ENCODE measurements around the gene ZSWIM2. TPM values are rescaled to one million over a fixed set of nuclear protein-coding genes. Genes with fewer than 3 reads are reported as not detected.

Gene ZSWIM2
- total RNA-seq, 5 donors from 2014 or later (not counting 1 experiment from before 2014, with no cell fraction given), result not detected

GRCh38 chr2:186889101-186889879 is 40.3 kb upstream of the ZSWIM2 start:
- Mint-ChIP-seq H3K27ac (no peak overlapping the region), H3K36me3 (no peaks in the 10 kb centered on the region), H3K27me3 (peaks cover 0 to 3% of the 10 kb centered on the region in 2 donors), H3K9me3 (no peaks in the 10 kb centered on the region), H3K4me3 (no peak overlapping the region), H3K4me1 (no peaks in the 10 kb centered on the region)
- Histone ChIP-seq H3K9me3 (no peaks in the 10 kb centered on the region), H3K4me3 (ENCODE audit: control insufficient read depth in 1 of 2, extremely low read depth in 1 of 2, low read length in 1 of 2) (no peak overlapping the region), H3K4me1 (ENCODE audit: control insufficient read depth in 1 of 2, extremely low read depth in 1 of 2, insufficient read depth in 2 of 2, low read length in 2 of 2) (no peaks in the 10 kb centered on the region), H3K36me3 (ENCODE audit: control insufficient read depth in 2 of 2, extremely low read depth in 1 of 2, insufficient read depth in 1 of 2, low read length in 1 of 2) (no peaks in the 10 kb centered on the region), H3K27ac (ENCODE audit: low read length) (no peak overlapping the region), H3K27me3 (replicated peaks in 1 of 2; ENCODE audit: control insufficient read depth in 2 of 2, extremely low read depth in 1 of 2, insufficient read depth in 2 of 2, low read length in 1 of 2) (no peaks in the 10 kb centered on the region)
- no peak for DNase-seq
- CTCF ChIA-PET, result no interaction called here
- WGBS (ENCODE audit: insufficient coverage), result no CpG with 5 or more reads among the region's 7 CpGs
- no peak for ATAC-seq (replicated peaks in 1 of 4)
- POLR2A ChIA-PET, result no interaction called here

DNA sequence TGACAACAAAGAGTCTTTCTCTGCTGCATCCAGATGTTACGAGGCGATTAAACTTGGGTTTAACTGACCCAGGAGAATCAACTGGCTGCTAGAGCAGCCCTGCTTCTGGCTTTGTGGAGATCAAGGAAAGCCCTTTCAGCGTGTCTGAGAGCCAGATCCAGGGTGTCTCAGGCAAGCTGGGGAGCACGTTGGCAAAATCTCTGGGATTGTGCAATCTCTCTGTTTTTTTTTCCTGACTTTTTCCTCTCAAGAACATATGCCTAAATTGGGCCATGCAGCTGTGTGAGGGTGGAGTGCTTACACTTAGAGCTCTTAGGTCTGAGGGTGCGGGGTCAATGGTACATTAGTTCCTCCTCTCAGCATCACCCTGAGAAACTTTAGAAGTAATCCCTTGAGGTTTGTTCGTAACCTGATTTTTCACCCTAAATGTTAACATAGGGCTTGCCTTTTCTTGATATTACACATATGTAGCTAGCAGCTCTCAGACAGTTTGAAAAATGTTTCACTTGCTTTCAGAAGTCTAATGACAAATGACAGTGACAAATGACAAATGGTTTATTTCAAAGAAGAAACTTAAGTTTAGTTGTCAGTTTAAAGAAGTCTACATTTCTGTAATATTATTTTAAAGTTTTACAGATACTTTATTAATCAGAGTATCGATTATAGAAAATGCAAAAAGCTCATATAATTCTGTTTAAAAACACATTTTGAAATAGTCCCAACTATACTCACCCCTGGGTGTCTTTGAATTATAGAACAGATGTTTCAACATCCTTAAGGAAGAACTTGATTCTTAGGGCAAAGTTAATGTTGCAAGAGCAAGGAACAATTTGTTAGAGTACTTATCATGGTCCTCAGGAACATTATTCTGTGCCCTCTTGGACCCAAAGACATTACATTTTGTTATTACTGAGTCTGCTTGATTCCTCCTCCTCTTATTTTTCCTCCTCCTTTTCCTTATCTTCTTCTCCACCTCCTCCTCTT is 38.4 kb upstream of the ZSWIM2 start:
- ChIA-PET CTCF (no interaction called here), POLR2A (interaction anchor here in 1 of 2 donors (0.7 kb wide), 1 partner anchor 1540 kb away, joined by 5 read pairs; no protein-coding TSS in a partner anchor)
- H3K36me3 ChIP-seq (ENCODE audit: control insufficient read depth in 2 of 2, extremely low read depth in 1 of 2, insufficient read depth in 1 of 2, low read length in 1 of 2), result no peaks in the 10 kb centered on the region
- no peak overlapping the region for H3K27ac ChIP-seq (ENCODE audit: low read length)
- no peak for DNase-seq
- no peak for ATAC-seq (replicated peaks in 1 of 4)
- peaks cover 0 to 8% (median 5%) of the 10 kb centered on the region in 3 donors for H3K9me3 Mint-ChIP-seq
- no peaks in the 10 kb centered on the region for H3K4me1 ChIP-seq (ENCODE audit: control insufficient read depth in 1 of 2, extremely low read depth in 1 of 2, insufficient read depth in 2 of 2, low read length in 2 of 2)
- H3K27ac Mint-ChIP-seq, result no peak overlapping the region
- H3K27me3 ChIP-seq (replicated peaks in 1 of 2; ENCODE audit: control insufficient read depth in 2 of 2, extremely low read depth in 1 of 2, insufficient read depth in 2 of 2, low read length in 1 of 2), result no peaks in the 10 kb centered on the region
- peaks cover 0 to 3% of the 10 kb centered on the region in 2 donors for H3K27me3 Mint-ChIP-seq
- no peak overlapping the region for H3K4me3 ChIP-seq (ENCODE audit: control insufficient read depth in 1 of 2, extremely low read depth in 1 of 2, low read length in 1 of 2)
- no peaks in the 10 kb centered on the region for H3K36me3 Mint-ChIP-seq
- WGBS (ENCODE audit: insufficient coverage), result 60% methylated on average over 4 of the region's 7 CpGs
- no peak overlapping the region for H3K4me3 Mint-ChIP-seq
- no peaks in the 10 kb centered on the region for H3K4me1 Mint-ChIP-seq
- H3K9me3 ChIP-seq, result no peaks in the 10 kb centered on the region

- Histone ChIP-seq H3K27me3 (replicated peaks in 1 of 2; ENCODE audit: control insufficient read depth in 2 of 2, extremely low read depth in 1 of 2, insufficient read depth in 2 of 2, low read length in 1 of 2) (no peaks in the 10 kb centered on the region), H3K27ac (ENCODE audit: low read length) (no peak overlapping the region), H3K4me3 (ENCODE audit: control insufficient read depth in 1 of 2, extremely low read depth in 1 of 2, low read length in 1 of 2) (no peak overlapping the region), H3K36me3 (ENCODE audit: control insufficient read depth in 2 of 2, extremely low read depth in 1 of 2, insufficient read depth in 1 of 2, low read length in 1 of 2) (no peaks in the 10 kb centered on the region), H3K4me1 (ENCODE audit: control insufficient read depth in 1 of 2, extremely low read depth in 1 of 2, insufficient read depth in 2 of 2, low read length in 2 of 2) (no peaks in the 10 kb centered on the region), H3K9me3 (no peaks in the 10 kb centered on the region)
- DNase-seq (no peak), ATAC-seq (replicated peaks in 1 of 4) (no peak)
- Mint-ChIP-seq H3K4me3 (no peak overlapping the region), H3K9me3 (peaks cover 12 to 18% (median 15%) of the 10 kb centered on the region in 3 donors), H3K27me3 (peaks cover 0 to 3% of the 10 kb centered on the region in 2 donors), H3K4me1 (no peaks in the 10 kb centered on the region), H3K27ac (no peak overlapping the region), H3K36me3 (no peaks in the 10 kb centered on the region)
- WGBS (ENCODE audit: insufficient coverage), result no CpG with 5 or more reads among the region's 1 CpG
- ChIA-PET CTCF (no interaction called here), POLR2A (no interaction called here)
Measured at GRCh38 chr2:186884587-186884986, 35.6 kb upstream of the ZSWIM2 start.

GRCh38 chr2:186883666-186884065 is 34.7 kb upstream of the ZSWIM2 start:
- peaks cover 12 to 18% (median 15%) of the 10 kb centered on the region in 3 donors for H3K9me3 Mint-ChIP-seq
- WGBS (ENCODE audit: insufficient coverage), result 63% methylated on average over 1 of the region's 2 CpGs

GRCh38 chr2:186882511-186883071 is 33.6 kb upstream of the ZSWIM2 start:
- no peaks in the 10 kb centered on the region for H3K4me1 ChIP-seq (ENCODE audit: control insufficient read depth in 1 of 2, extremely low read depth in 1 of 2, insufficient read depth in 2 of 2, low read length in 2 of 2)
- no peak overlapping the region for H3K4me3 ChIP-seq (ENCODE audit: control insufficient read depth in 1 of 2, extremely low read depth in 1 of 2, low read length in 1 of 2)
- ChIA-PET CTCF (no interaction called here), POLR2A (interaction anchor here (0.5 to 0.6 kb wide), 2 partner anchors 52 to 146 kb away, joined by 3 to 6 read pairs; no protein-coding TSS in a partner anchor)
- Mint-ChIP-seq H3K9me3 (peaks cover 12 to 19% (median 18%) of the 10 kb centered on the region in 3 donors), H3K27me3 (peaks cover 0 to 3% of the 10 kb centered on the region in 2 donors), H3K4me3 (no peak overlapping the region), H3K4me1 (no peaks in the 10 kb centered on the region), H3K27ac (no peak overlapping the region), H3K36me3 (no peaks in the 10 kb centered on the region)
- H3K27me3 ChIP-seq (replicated peaks in 1 of 2; ENCODE audit: control insufficient read depth in 2 of 2, extremely low read depth in 1 of 2, insufficient read depth in 2 of 2, low read length in 1 of 2), result no peaks in the 10 kb centered on the region
- ATAC-seq (replicated peaks in 1 of 4) (no peak), DNase-seq (no peak)
- H3K9me3 ChIP-seq, result no peaks in the 10 kb centered on the region
- no peaks in the 10 kb centered on the region for H3K36me3 ChIP-seq (ENCODE audit: control insufficient read depth in 2 of 2, extremely low read depth in 1 of 2, insufficient read depth in 1 of 2, low read length in 1 of 2)
- 76% methylated on average over 2 of the region's 2 CpGs for WGBS (ENCODE audit: insufficient coverage)
- no peak overlapping the region for H3K27ac ChIP-seq (ENCODE audit: low read length)

More at GRCh38 chr2:186883666-186884065, 34.7 kb upstream of the ZSWIM2 start:
- Mint-ChIP-seq H3K27ac (no peak overlapping the region), H3K36me3 (no peaks in the 10 kb centered on the region), H3K27me3 (peaks cover 0 to 3% of the 10 kb centered on the region in 2 donors), H3K4me3 (no peak overlapping the region), H3K4me1 (no peaks in the 10 kb centered on the region)
- no peak overlapping the region for H3K27ac ChIP-seq (ENCODE audit: low read length)
- H3K9me3 ChIP-seq, result no peaks in the 10 kb centered on the region
- H3K36me3 ChIP-seq (ENCODE audit: control insufficient read depth in 2 of 2, extremely low read depth in 1 of 2, insufficient read depth in 1 of 2, low read length in 1 of 2), result no peaks in the 10 kb centered on the region
- H3K4me3 ChIP-seq (ENCODE audit: control insufficient read depth in 1 of 2, extremely low read depth in 1 of 2, low read length in 1 of 2), result no peak overlapping the region
- DNase-seq (no peak), ATAC-seq (replicated peaks in 1 of 4) (no peak)
- no peaks in the 10 kb centered on the region for H3K4me1 ChIP-seq (ENCODE audit: control insufficient read depth in 1 of 2, extremely low read depth in 1 of 2, insufficient read depth in 2 of 2, low read length in 2 of 2)
- ChIA-PET CTCF (no interaction called here), POLR2A (no interaction called here)
- no peaks in the 10 kb centered on the region for H3K27me3 ChIP-seq (replicated peaks in 1 of 2; ENCODE audit: control insufficient read depth in 2 of 2, extremely low read depth in 1 of 2, insufficient read depth in 2 of 2, low read length in 1 of 2)

DNA sequence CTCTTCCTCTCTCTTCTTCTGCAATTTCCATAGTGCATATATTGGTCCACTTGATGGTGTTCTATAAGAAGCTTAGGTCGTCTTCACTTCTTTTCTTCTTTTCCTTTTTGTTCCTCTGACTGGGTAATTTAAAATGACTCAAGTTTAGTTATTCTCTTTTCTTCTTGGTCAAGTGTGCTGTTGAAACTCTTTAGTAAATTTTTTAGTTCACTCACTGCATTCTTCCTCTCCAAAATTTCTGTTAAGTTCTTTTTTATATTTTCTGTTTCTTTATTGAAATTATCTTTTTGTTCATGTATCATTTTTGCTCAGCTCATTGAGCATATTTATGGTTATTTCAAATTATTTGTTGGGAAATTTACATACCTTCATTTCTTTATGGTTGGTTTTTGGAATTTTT is 32.7 kb upstream of the ZSWIM2 start:
- H3K27me3 Mint-ChIP-seq, result no peaks in the 10 kb centered on the region
- Histone ChIP-seq H3K9me3 (no peaks in the 10 kb centered on the region), H3K4me3 (ENCODE audit: control insufficient read depth in 1 of 2, extremely low read depth in 1 of 2, low read length in 1 of 2) (no peak overlapping the region), H3K4me1 (ENCODE audit: control insufficient read depth in 1 of 2, extremely low read depth in 1 of 2, insufficient read depth in 2 of 2, low read length in 2 of 2) (no peaks in the 10 kb centered on the region), H3K36me3 (ENCODE audit: control insufficient read depth in 2 of 2, extremely low read depth in 1 of 2, insufficient read depth in 1 of 2, low read length in 1 of 2) (no peaks in the 10 kb centered on the region), H3K27me3 (replicated peaks in 1 of 2; ENCODE audit: control insufficient read depth in 2 of 2, extremely low read depth in 1 of 2, insufficient read depth in 2 of 2, low read length in 1 of 2) (no peaks in the 10 kb centered on the region), H3K27ac (ENCODE audit: low read length) (no peak overlapping the region)
- ATAC-seq (replicated peaks in 1 of 4) (no peak), DNase-seq (no peak)
- H3K4me1 Mint-ChIP-seq, result no peaks in the 10 kb centered on the region
- H3K9me3 Mint-ChIP-seq, result peaks cover 13 to 24% (median 18%) of the 10 kb centered on the region in 3 donors
- POLR2A ChIA-PET, result interaction anchor here in 1 of 2 donors (0.7 kb wide), 1 partner anchor 1313 kb away, joined by 3 read pairs; no protein-coding TSS in a partner anchor
- no peaks in the 10 kb centered on the region for H3K36me3 Mint-ChIP-seq
- no peak overlapping the region for H3K27ac Mint-ChIP-seq
- H3K4me3 Mint-ChIP-seq, result no peak overlapping the region
- WGBS (ENCODE audit: insufficient coverage), result no CpG with 5 or more reads among the region's 1 CpG
- CTCF ChIA-PET, result interaction anchor here in 1 of 2 donors (0.7 kb wide), 1 partner anchor 25 kb away, joined by 3 read pairs; no protein-coding TSS in a partner anchor
